Transverse colon (tissue), 4 donors: Measurements from ENCODE around the gene FOSB. TPM values are rescaled to one million over a fixed set of nuclear protein-coding genes. Genes with fewer than 3 reads are reported as not detected.
A peak's percentile ranks its signal among the peaks of the same experiment; 100 is the strongest.

ENCODE experiments used
- DNase-seq: peaks from one replicate; pipeline ENCODE4 v3.0.0-alpha.2; 2019
- H3K27ac ChIP-seq, 4 donors: fragments of 200-600 bp; sonication (generic); 2 replicates each; pipeline ENCODE4 v1.5.1; 2016 to 2018; ENCODE audit warnings: inconsistent platforms in 4 of 4
- H3K27me3 ChIP-seq: fragments of 200-600 bp; sonication (generic); 2 replicates; pipeline ENCODE4 v1.5.1; 2017; ENCODE audit warnings: inconsistent platforms
- H3K36me3 ChIP-seq, 4 donors: fragments of 200-600 bp; sonication (generic); 2 replicates each; pipeline ENCODE4 v1.5.1; 2017 to 2019; ENCODE audit warnings: inconsistent platforms in 4 of 4
- H3K4me1 ChIP-seq, 4 donors: fragments of 200-600 bp; sonication (generic); 2 replicates each; pipeline ENCODE4 v1.5.1; 2017 to 2020; ENCODE audit warnings: inconsistent platforms in 4 of 4
- H3K4me3 ChIP-seq, 4 donors: fragments of 200-600 bp; sonication (generic); 1 replicate in 1 of 4; 2 replicates in 3 of 4; pipeline versions ENCODE4 v1.5.1 to v1.6.1; 2017 to 2019; ENCODE audit warnings: inconsistent platforms in 4 of 4
- H3K9me3 ChIP-seq, 2 donors: fragments of 200-600 bp; sonication (generic); 2 replicates each; pipeline ENCODE4 v1.5.1; 2017 to 2019; ENCODE audit warnings: inconsistent platforms in 2 of 2
- CTCF ChIP-seq, 5 experiments: fragments of 200-600 bp in 3 of 5; fragments of 450-650 bp in 2 of 5; sonication (generic) in 3 of 5; IDR thresholded peaks; 1 replicate in 2 of 5; 2 replicates in 3 of 5; pipeline ENCODE4 v1.5.1; 2016 to 2017; ENCODE audit warnings: antibody characterized with exemption in 5 of 5, inconsistent platforms in 3 of 5, mild to moderate bottlenecking in 2 of 5, moderate library complexity in 1 of 5
- EP300 ChIP-seq: sonication (generic); formaldehyde crosslinking; IDR thresholded peaks from one replicate; pipeline ENCODE4 v1.6.1; 2017; ENCODE audit warnings: antibody characterized with exemption, low read depth
- POLR2A ChIP-seq: fragments of 450-650 bp; IDR thresholded peaks from one replicate; pipeline ENCODE4 v1.6.1; 2016; ENCODE audit warnings: antibody characterized with exemption, mild to moderate bottlenecking, moderate library complexity
- POLR2AphosphoS5 ChIP-seq, 3 donors: sonication (generic); formaldehyde crosslinking; IDR thresholded peaks; one replicate each; pipeline ENCODE4 v1.6.1; 2016; ENCODE audit warnings: antibody characterized with exemption in 3 of 3
- WGBS, 2 donors: methylation state at CpG; one replicate each; pipeline ENCODE4 v1.1.5; 2018; ENCODE audit warnings: low coverage in 1 of 2; 5-methylcytosine and 5-hydroxymethylcytosine counted together
- in situ Hi-C, 4 donors: fragments of 200-750 bp; cut with MboI; loops; one replicate each; pipeline versions ENCODE4 v1.15.0 to v1.15.1; 2017; ENCODE audit warnings: low sequenced_read_pairs in 3 of 4, low pct_ligation_motif_present in 1 of 4, low pct_unique_long_range_greater_than_20kb in 1 of 4
- intact Hi-C: fragments of 100-400 bp; cut with DNase I; formaldehyde crosslinking; loops from one replicate; pipeline ENCODE4 v1.15.1; 2023; ENCODE audit warnings: low total_unique reads
- total RNA-seq, 4 donors: library from RNA; depleted of rRNA; stranded (reverse); fragments of >200 nt; gene quantifications; one replicate each; pipeline ENCODE4 v1.1.0, GENCODE V29; 2016

Gene FOSB
- total RNA-seq, 4 donors from 2014 or later, result 14.5 to 64.7 (median 25.6) TPM

- DNase-seq, result peak; percentile 96
- Histone ChIP-seq H3K4me3 (peak within 1 kb of the TSS; percentile 93 to 100 (median 97)), H3K9me3 (no peaks in the 10 kb centered on the region), H3K4me1 (peaks cover 22 to 37% (median 35%) of the 10 kb centered on the region in 4 donors), H3K36me3 (no peaks in the 10 kb centered on the region), H3K27ac (peak within 1 kb of the TSS; percentile 98 to 100 (median 99)), H3K27me3 (no peaks in the 10 kb centered on the region)
- in situ Hi-C loops, result no loop called here
- WGBS, 2 donors, result 0 to 1% methylated on average over 9 to 51 of the region's 65 CpGs
- intact Hi-C loops, result no loop called here
- TF ChIP-seq POLR2AphosphoS5 (IDR thresholded peaks at IDR 0.05) (peak; percentile 99), CTCF (IDR thresholded peaks at IDR 0.05) (no peak), EP300 (peak; percentile 56), POLR2A (peak; percentile 99)
Measured at GRCh38 chr19:45506989-45507871, 39.4 kb downstream of the FOSB start, which contains the start of gene VASP. TSS of gene VASP (plus strand) at chr19:45507479. CDS start at chr19:45507772, 293 bp downstream.

- in situ Hi-C loops (no loop called here), intact Hi-C loops (no loop called here)
- peak; percentile 48 for DNase-seq
- H3K9me3 ChIP-seq, result no peaks in the 10 kb centered on the region
- peaks cover 22 to 44% (median 42%) of the 10 kb centered on the region in 4 donors for H3K4me1 ChIP-seq
- H3K4me3 ChIP-seq, result peak overlapping the region; percentile 93 to 100 (median 97)
- no peak for TF ChIP-seq CTCF (IDR thresholded peaks at IDR 0.05)
- no peak for TF ChIP-seq POLR2AphosphoS5 (IDR thresholded peaks at IDR 0.05)
- no peak for TF ChIP-seq EP300
- TF ChIP-seq POLR2A, result no peak
- peak overlapping the region; percentile 98 to 100 (median 99) for H3K27ac ChIP-seq
- no peaks in the 10 kb centered on the region for H3K36me3 ChIP-seq
- WGBS, 2 donors, result 1% methylated on average over 21 of the region's 22 CpGs; no CpG with 5 or more reads in 1 of the 2 donors
- no peaks in the 10 kb centered on the region for H3K27me3 ChIP-seq
Measured at GRCh38 chr19:45507872-45508416, 40.1 kb downstream of the FOSB start.

GRCh38 chr19:45508417-45508860 is 40.6 kb downstream of the FOSB start:
- in situ Hi-C loops (no loop called here), intact Hi-C loops (no loop called here)
- Histone ChIP-seq H3K36me3 (no peaks in the 10 kb centered on the region), H3K4me3 (peak overlapping the region; percentile 93 to 100 (median 97)), H3K9me3 (no peaks in the 10 kb centered on the region), H3K4me1 (peaks cover 23 to 49% (median 47%) of the 10 kb centered on the region in 4 donors), H3K27ac (peak overlapping the region; percentile 98 to 100 (median 99)), H3K27me3 (no peaks in the 10 kb centered on the region)
- DNase-seq, result peak; percentile 79
- WGBS, 2 donors, result 1% methylated on average over 17 of the region's 26 CpGs; no CpG with 5 or more reads in 1 of the 2 donors
- TF ChIP-seq CTCF (IDR thresholded peaks at IDR 0.05), result no peak
- TF ChIP-seq POLR2A, result no peak
- no peak for TF ChIP-seq EP300
- peak in 1 of 3 donors; percentile 11 for TF ChIP-seq POLR2AphosphoS5 (IDR thresholded peaks at IDR 0.05)
